HT-29 (cell line): ENCODE results near the gene SPDEF. TPM values are rescaled to one million over a fixed set of nuclear protein-coding genes. Genes with fewer than 3 reads are reported as not detected.

ENCODE experiments used
- DNase-seq: peaks from one replicate; pipeline ENCODE4 v3.0.0-alpha.2; 2015; ENCODE audit warnings: low spot score
- total RNA-seq: library from RNA; depleted of rRNA; stranded (reverse); fragments of >200 nt; shearing (Covaris generic); gene quantifications from 2 replicates; pipeline ENCODE4 v1.2.3, GENCODE V29; 2014

The SPDEF gene
- total RNA-seq, 1 experiment from 2014 or later: 55.1 TPM

DNA sequence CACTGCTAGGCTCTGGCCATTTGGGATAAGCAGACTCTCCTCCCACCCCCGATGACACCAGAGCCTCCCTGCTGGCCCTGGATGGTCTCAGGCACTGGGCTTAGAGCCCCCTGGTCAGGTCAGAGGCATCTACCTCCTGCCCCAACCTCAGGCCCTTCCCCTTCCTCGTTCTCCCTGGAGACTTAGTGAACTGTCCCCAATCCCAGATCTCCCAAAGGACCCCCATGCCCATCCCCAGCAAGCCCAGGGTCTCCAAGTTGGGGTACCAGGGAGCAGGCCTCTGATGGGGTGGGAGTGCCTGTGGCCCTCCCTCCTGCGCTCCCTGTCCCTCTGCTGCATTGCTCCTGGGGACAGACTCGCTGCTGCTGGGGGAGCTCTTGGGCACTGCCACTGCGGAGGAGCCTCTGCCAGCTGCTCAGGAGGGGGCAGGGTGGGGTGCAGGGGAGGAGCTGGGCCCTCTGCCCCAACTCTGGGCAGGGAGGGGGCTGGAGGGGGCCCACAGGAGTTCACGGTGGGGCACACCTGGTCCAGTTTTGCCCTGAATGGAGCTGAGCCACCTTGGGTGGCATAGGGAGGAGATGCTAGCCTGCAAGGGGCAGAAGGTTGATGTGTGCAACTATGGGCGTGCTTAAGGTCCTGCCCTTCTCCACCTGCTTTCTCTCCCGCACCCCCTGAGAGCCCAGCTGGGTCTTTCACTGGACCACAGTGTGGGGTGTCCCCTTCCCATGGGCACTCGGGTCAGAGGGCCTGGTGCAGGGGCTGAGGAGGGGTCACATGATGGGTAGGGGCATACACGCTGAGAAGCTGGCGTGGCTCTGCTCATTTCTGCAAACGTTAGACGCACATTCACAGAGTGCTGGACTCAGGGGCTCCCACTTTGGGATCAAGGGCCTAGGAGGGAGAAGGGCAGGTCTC is 40.4 kb downstream of the SPDEF start:
- DNase-seq: no peak

DNA sequence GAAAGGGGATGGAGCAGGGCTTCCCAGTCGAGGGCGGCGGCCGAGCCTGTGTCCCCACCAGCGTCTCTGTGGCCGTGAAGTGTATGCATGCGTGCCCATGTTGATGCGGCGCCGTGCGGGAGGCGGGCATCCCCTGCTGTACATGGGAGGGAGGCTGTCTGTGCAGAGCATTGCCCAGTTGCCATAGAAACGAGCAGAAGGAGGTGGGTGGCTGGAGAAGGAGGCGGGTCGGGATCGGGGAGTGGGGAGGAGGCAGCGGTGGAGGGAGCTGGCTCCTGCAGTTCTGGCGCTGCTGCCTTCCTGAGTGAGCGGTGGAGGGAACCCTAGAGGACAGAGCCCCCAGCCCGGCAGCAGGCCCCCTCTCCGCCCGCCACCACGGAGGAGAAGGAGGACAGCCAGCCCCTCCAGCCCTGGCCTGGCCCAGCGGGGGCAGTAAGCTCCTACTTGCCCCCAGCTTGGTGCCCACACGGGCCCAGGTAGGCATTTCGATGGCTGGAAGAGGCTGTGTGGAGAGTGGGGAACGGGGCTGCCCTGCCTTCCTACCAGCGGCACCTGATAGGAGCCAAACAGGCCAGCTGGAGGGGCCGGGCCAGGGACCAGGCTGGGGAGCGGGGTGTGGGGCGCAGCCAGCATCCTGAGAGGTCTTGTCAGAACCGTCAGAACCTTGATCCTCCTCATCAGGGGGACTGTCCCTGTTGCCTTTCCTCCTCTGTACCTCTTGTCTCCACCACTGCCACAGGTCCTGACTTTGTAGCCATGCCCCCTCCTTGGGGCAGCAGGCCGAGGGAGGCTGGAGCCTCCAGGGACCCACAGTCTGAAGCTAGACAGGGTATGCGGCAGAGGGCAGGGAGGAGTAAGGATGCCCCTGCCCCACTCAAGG is 41.3 kb downstream of the SPDEF start:
- DNase-seq: no peak

DNA sequence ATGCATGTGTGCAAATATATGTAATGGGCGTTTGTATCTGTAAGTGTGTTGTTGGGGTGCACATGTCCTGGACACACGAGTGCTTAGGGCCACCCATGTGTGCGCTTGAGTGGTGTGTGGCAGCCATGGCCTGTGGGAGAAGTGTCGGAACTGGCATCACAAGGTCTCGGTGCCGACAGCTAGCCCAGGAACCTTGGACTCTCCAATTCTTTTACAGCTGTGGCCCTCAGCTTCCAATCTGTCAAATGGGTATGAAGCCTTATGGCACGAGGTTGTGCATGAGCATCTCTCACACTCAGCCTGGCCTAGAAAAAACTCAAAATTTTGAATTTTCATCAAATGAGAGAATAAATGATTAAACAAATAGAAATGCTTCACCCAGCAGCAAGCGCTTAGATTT is 42.0 kb downstream of the SPDEF start:
- DNase-seq: no peak

DNA sequence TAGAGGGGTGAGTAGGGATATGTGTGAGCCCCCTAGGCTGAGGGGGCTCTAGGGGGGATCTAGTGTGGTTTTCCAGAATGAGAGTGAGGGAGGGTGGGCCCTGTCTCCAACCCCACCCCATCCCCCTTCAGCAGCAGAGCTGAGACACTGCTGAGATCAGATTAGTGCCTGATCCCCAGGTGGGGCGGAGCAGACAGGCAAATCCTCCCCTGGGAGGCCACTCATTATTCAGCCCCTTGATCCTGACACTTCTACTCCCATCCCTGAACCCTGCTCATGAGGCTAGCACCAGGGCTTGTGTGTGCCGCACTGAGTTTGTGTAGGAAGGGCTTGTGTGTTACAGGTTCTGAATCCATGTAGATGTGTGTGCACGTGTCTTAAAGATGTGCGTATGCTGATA is 42.5 kb downstream of the SPDEF start:
- no peak for DNase-seq

DNA sequence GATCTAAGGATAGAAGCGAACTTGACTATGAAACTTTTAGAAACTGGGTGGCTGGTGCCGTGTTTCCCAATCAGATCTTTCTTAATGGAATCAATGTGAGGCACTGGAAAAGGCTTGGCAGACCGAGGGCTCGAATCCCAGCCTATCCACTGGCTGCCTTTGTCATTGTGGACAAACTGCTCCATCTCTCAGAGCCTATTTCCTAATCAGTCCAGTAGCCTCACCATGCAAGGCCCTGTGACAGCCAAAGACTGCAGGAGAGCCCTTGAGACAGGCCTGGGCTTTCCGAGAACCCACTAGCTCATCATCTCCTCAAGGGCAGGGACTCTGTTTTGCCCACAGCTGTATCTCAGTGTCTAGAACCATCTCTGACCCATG is 43.4 kb downstream of the SPDEF start:
- no peak for DNase-seq

DNA sequence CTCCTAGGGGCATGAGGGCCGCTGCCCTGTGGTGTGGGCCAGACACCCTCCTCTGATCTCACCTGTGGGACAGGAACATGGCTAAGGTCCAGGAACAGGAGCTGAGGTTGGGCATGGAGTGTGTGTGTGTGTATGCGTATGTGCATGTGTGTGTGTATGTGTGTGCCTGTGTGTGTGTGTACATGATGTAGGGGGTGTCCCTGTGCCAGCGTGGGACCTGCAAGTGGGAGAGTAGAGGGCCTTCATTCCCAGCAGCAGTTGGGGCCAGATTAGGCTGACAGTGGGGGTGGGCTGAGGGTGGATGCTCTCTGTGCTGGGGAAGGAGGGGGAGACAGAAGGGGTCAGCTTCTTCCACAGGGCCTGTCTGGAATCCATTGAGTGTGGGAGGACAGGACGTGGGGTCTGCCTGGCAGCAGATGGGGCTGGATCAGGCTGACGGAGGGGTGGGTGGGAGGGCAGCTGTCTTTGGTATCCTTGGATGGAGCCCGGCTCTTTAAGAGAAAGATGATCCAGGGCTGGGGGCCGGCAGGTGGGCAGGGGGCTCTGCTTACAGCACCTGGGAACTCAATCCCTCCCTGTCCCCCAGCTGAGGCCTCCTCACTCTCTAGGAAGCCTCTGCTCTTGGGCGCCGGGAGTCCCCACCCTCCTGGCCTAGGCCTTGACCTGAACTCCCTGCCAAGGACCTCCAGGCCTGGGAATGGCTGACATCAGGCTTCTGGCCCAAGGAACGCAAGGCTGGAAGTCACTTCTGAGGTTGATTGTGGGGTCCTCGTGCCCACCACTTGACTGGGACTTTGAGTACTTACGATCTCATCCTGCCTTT is 44.0 kb downstream of the SPDEF start:
- no peak for DNase-seq

DNA sequence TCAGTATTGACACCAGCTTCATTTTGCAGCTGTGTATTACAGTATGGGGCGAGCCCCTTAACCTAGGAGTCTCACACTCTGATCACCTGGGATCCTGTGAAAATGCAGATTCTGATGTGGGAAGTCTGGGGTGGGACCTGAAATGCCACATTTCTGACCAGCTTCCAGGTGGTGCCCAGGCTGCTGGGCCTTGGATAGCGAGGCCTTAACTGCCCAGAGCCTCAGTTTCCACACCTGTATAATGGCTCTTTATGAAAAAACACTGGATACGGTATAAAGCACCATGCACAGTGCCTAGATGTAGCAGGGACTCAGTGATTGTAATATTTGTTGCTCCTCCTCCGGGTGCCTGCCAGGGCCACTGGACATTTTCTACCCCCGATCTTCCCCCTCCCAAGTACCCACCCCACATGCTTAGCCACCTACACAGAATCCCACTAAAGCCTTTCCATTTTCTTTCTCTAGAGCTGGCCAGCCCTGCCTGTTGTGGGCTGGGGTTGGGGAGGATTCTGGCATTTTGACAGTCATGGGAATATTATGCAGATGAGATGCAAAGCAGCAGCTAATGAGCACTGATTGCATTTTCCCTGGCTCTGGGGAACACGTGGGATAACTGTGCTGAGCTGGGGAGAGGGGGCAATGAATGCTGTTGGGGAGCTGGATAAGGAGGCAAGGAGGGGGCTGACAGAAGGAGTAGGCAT is 44.8 kb downstream of the SPDEF start:
- no peak for DNase-seq

DNA sequence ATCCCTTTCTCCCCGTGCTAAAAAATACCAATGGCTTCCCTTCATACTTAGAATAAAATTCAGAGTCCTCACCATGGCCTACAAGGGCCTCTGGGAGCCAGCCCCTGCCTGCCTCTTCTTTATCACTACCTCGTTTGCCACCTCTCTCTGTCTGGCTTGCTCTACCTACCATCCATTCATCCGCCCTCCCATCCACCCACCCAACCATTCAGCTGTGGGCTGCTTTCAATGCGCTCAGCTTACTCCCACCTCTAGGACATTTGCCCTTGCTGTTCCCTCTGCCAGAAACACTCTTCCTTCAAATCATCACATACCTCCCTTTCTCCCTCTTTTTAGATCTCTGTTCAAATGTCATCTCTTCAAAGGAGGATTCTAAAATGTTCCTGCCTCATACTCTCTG is 45.8 kb downstream of the SPDEF start:
- no peak for DNase-seq

DNA sequence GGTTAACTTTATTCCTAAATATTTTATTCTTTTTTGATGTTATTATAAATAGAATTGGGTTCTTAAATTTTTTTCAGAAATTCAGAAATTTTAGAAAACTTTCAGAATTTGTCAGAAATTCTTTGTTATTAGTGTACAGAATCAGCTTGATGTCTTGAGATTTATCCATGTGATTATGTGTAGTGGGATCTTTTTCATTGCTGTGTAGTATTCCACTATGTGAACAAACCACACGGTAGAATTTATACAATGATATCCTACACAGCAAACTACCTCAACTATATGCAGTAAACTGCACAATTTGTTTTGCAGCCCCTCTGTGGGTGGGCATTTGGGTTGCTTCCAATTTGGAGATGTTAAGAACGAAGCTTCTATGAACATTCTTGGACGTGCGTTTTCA is 46.3 kb downstream of the SPDEF start:
- DNase-seq: no peak

DNA sequence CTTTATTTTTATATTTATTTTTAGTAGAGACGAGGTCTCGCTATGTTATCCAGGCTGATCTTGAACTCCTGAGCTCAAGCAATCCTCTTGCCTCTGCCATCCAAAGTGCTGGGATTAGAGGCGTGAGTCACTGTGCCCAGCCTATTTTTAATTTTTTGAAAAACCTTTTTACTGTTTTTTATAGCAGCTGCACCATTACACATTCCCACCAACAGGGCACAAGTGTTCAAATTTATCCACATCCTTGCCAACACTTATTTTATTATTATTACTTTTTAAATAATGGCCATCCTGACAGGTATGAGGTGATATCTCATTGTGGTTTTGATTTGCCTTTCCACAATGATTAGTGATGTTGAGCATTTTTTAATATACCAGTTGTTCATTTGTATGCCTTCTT is 47.7 kb downstream of the SPDEF start:
- DNase-seq: no peak

DNA sequence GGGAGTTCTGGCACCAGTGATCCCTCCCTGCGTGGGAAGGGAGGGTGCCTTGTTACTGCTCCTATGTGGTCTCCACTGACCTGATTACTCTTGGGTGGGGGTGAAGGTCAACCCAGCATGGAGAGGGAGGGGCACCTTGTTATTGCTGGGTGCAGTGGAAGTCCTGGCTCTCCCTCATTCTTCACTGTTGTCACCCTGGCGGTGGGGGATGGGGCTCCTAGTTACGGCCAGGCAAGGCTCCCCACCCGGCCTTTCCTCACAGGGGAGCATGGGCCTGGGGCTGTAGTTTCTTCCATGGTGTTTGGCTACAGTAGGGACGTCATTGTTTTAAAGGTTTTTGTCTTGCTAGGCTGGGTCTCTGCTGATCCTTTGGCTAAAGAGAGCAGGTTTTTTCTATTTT is 49.4 kb downstream of the SPDEF start:
- DNase-seq: no peak

DNA sequence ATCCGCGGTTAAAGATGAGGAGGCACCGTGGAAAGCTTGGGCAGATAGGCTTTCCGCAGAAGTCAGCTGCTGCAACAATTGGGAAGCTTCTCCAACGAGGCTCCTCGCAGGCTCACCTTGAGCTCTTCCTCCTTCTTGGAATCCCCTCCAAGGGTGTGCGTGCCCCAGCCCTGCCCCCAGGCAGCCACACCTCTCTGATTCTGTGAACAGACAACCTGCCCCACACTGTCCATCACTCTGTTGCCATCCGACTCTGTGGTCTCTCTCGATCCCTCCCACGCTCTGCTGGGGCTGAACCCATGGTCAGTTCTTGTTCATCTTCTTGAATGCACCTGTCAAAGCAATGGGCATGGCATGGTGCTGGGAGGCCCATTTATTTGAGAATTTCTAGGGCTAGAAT is 58.7 kb downstream of the SPDEF start:
- no peak for DNase-seq

DNA sequence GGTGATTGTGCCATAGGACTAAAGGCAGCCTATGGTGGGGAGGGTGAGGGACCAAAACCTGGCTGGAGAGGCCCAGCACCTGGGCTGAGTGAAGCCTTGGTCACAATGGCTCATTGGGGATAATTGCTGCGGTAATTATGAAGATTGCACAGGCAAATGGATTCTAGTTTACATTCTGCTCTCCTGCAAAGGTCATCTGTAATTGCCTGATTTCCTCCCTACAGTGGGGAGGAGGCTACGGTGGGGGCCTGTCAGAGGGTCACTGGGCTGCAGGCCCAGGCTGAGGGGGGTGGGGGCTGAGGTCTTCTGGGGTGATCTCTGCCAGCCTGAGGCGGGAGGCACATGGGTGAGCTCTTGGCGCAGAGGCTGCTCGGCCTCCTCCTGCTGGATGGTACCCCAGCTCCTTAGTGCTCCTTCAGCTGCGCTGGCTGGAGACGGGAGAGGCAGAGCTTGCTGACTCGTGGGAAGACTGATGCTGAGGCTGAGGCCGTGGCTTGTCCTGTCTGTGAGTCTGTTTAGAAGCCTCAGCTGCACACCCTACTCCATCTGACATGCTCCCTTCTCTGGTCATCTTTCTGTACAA is 59.9 kb downstream of the SPDEF start:
- no peak for DNase-seq

DNA sequence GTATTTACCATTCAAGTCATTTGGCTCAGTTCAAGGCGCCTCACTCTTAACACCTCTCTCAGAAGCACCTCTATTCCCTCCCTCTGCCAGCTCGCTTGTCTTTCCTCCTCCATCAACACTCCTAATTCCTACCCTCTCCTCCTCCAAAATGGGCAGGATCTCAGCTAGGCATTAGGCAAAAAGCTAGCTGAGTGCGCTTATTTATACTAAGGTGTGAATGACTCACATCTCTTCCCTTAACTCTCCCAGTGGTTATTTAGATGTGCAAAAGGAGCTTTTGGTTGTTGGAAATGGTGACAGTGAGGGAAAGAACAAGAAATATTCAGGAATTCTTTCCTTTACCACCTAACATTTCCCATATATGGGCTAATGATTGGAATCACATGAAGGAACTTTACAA is 61.2 kb downstream of the SPDEF start:
- no peak for DNase-seq

DNA sequence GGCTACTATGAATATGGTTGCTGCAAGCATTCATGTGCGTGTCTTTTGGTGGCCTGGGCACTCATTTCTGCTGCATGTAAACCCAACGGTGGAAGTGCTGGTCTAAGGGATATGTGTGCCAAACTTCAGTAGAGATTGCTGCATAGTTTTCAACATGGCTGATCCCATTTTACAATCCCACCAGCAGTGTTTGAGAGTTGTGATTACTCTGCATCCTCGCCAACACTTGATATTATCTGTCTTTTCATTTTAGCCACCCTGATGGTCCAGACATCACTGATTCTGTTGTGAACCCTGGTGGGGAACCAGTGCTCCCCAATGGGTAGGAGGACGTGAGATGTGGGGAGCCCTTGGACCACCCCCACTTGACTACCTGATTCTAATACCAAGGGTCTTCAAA is 62.8 kb downstream of the SPDEF start:
- no peak for DNase-seq

DNA sequence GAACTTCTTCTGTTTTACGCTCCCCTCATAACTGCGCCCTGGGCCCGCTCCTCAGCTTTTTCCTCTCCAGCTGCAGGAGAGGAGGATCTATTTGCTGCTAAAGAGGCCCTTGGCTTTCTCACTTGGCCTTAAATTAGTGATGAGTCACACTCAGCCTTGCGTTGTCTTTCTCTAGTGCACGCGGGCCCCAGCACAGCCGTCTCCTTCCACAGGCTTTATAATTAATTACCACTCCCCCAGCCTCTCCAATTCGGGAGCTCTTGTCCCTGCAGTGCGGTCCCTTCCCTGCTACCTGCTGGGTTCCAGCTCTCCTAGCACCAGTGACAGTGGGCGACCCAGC is 65.1 kb downstream of the SPDEF start:
- DNase-seq: no peak

DNA sequence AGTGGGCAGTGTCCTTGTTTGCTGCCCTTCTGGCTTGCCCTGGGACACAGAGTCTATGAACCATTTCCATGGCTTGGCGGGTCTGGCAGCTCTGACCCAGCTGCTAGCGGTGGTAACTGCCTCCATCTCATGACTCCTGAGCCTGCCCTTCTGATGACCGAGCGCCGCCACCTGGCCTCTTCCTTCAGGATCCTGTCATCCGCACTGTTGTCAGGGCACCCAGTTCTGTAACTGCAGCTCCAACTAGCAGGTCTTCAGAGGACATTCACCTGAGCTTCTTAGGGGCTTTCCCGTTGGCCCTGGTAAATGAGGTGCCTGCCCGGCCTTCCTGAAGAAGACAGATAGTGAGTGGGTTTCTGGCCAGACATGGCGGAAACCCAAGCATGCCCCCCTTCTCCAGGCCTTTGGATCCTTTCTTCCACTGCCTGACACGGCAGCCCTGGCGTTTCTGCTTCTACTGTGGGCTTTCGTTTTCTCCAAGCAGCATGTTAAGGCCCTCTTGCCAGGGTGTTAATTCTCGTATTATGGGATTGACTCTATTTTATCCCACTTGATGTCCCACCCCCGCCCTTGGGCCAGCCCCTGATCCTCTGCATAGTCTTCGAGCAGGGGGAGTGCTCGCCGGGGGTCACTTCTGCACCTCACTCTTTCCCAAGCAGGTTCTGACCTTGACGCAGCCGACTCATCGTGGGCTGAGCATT is 65.6 kb downstream of the SPDEF start:
- DNase-seq: no peak

DNA sequence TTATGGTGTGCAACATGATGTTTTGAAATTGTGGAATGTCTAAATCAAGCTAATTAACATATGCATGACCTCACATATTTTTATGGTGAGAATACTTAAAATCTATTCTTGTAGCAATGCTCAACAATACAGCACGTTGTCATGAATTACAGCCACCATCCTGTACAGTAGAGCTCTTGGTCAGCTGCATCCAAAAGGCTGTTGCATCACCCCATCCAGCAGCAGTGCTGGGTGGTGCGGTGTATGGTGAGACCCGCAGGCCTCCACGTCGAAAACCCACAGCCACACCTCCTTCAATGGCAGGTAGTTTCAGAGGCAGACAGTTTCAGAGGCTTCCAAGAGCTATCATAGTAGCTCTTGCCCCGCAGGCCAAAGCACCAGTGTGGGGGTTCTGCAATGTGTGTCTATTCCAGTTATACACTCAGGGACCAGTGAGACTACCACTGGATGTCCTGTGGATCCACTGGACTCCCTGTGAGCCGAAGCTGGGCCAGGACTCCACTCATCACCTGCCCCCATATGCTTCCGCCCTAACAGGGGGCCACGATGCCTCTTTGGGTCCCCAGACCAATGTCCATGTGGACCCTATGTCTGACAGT is 66.8 kb downstream of the SPDEF start:
- no peak for DNase-seq
